HG03460 (cell line): ENCODE measurements around the gene GGA1.
"Not testable (repeated sequence)": the region's sequence is repeated elsewhere in the genome, so short reads cannot be mapped to it uniquely, and the experiment has no call there.

Experiments used
- ATAC-seq: cut with Tn5 transposase; IDR thresholded peaks from one replicate; pipeline ENCODE4 v1.9.1; 2021; ENCODE audit not compliant: unreplicated experiment

The GGA1 gene

DNA sequence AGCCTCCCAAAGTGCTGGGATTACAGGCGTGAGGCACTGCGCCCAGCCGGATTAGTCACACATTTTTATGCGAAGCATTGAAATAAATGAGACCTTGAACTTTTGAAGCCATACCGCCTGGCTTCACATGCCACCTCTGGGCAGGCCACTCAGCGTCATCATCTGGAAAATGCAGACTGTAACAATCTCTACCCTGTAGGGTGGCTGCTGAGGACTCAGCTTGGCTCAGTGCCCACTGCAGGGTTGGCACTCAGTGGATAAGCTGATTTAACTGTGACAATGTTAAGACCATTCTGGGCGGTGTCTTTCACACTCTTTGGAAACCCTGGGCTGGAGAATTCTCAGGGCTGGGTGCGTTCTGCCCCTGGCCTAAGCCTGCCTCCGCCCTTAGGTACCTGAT lies 39.3 kb downstream of the GGA1 start:
- no peak for ATAC-seq

DNA sequence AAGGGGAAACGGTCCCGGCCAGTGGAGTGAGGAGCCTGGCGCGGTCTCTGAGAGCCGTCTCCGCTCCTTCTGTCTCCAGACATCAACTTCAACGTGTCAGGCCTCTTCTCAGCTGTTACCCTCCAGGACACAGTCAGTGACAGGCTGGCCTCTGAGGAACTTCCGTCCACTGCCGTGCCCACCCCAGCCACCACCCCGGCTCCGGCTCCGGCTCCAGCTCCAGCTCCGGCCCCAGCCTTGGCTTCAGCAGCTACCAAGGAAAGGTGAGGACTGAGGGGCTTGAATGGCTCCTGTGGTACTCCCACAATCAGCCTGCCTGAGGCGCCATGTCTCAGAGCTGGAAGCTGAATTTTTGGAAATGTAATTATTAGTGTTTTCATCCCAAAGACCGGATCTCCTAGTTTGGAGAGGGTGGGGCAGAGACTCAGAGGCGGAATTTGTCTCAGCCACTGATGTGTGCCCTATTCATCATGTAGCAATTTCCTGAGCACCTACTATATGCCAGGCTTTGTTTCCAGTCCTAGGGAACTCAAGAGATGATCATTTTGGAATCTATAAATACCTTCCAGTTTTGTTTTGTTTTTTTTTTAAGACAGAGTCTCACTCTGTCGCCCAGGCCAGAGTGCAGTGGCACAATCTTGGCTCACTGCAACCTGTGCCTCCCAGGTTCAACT lies 42.0 kb downstream of the GGA1 start:
- ATAC-seq = no peak

DNA sequence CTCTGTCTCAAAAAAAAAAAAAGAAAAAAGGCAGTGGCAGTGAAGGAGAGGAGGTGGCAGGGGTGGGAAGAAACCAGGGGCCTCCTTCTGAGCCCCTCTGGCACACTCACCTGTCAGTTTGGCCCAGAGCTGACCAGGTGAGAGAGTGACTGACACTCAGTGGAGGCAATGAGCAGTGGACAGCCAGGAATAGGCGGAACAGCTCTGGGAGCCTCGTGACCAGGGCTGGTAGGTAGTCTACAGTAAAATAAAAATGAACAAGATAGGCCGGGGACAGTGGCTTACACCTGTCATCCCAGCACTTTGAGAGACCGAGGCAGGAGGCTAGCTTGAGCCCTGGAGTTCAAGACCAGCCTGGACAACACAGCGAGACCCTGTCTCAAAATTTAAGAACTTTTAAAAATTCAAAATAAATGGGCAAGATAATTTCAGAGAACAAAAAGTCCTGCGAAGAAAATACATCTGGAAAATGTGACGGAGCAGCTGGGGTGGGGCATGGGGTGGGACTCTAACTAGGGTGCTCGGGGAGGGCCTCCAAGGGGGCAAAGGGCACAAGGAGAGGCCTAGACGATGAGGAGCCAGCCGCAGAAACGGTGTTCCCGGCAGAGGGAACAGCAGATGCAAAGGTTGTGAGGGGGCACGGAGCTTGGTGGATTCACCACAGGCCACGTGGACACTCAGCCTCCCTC lies 46.1 kb downstream of the GGA1 start:
- no peak for ATAC-seq

GRCh38 chr22:37655252-37655563 lies 46.6 kb downstream of the GGA1 start:
- no peak for ATAC-seq

DNA sequence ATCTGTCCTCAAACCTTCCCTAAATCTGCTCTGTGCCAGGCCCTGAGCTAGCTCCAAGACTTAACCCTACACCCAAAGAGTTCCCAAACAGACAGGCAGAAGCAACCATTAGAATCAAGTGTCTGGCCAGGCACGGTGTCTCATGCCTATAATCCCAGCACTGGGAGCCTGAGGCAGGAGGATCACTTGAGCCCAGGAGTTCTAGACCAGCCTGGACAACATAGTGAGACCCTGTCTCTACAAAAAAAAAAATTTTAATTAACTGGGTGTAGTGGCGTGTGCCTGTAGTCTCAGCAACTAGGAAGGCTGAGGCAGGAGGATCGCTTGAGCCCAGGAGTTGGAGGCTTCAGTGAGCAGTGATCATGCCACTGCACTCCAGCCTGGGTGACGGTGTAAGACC lies 47.9 kb downstream of the GGA1 start:
- ATAC-seq = not testable (repeated sequence)

DNA sequence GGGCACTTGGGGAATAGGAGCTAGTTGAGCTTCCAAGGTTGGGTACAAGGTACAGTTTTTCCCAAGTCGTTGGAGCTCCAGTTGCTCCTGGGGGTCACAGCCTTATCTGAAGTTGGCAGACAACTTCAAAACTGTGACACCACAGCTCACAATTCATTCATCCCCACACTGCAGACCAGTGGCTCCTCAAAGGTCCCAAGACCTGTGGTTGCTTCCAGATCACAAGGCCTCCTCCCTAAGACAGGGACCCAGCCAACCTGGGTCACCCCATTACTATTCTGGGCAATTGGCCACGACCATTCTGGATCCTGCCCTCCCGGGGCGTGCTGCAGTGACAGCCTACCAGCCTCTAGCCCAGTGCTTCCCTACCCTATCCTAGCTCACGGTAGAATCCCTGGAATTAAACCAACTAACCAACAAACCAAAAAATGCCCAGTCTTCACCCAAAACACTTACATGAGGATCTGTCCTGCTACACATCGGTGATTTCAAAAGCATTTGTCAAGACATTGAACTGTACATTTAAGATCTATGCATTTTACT lies 49.0 kb downstream of the GGA1 start:
- no peak for ATAC-seq

DNA sequence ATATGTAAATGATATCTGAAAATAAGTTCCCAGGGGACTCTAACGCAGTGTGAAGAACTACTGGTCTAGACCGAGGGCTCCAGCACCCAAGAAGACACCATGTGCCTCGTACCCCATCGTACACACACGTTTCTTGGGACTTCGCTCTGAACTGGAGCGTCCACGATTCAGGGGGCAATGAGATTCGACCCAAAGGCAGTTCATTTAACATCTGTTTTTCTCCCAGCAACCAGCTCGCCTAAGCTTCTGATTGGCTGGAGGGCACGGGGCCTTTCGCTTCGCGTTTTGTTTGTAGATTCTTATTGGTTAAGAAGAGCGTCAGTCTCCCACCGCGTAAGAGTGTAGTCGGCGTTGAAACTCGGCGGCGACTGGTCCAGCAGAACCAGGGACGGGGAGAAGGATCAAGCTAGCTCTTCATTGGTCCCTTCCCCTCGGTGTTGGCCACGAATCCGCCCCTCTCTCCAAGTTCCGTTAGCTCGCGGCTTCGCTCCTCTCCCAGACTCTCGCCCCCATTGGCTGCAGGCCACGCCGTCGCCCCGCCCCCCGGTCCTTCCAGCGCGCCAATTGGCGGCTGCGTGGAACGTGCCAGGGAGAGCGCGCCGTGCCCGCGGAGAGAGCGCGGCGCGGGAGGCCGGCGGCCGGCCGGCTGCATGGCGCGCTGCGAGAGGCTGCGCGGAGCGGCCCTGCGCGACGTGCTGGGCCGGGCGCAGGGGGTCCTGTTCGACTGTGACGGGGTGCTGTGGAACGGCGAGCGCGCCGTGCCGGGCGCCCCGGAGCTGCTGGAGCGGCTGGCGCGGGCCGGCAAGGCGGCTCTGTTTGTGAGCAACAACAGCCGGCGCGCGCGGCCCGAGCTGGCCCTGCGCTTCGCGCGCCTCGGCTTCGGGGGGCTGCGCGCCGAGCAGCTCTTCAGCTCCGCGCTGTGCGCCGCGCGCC lies 49.8 kb downstream of the GGA1 start, which contains the start of gene PDXP:
TSS of gene PDXP (plus strand) at position 591 of the 933 bp plus-strand sequence. CDS start at position 651, 60 bp downstream.
- ATAC-seq = peak; percentile 81

DNA sequence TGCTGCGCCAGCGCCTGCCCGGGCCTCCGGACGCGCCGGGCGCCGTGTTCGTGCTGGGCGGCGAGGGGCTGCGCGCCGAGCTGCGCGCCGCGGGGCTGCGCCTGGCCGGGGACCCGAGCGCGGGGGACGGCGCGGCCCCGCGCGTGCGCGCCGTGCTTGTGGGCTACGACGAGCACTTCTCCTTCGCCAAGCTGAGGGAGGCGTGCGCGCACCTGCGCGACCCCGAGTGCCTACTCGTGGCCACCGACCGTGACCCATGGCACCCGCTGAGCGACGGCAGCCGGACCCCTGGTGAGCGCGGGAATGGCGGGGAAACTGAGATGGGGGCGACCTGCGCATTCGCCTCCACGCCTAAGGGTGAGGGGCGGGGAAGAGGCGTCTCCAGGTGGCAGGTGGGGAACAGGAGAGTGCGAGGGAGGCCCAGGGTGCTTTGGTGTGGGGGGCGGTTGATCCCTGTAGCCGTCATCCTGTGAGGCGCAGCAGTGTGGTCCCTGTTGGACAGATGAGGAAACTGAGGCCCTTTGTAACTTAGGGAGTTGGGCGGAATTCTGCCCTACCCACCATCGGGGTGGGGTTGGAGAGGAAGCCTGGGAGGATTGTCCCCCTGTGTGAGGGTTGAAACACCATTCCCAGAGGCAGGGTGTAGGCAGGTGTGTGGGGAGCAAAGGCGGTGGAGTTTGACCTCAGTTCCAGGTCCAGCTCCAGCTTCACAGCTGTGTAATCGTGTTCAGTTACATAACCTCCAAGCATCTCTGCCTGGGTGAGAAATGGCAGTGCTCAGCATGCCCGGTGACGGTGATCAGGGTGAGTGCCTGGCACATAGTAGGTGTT lies 50.6 kb downstream of the GGA1 start:
- peak; percentile 6 for ATAC-seq

- ATAC-seq = no peak
Measured at GRCh38 chr22:37659897-37660708, 51.5 kb downstream of the GGA1 start.

- ATAC-seq = no peak
Measured at GRCh38 chr22:37660709-37661045, 52.0 kb downstream of the GGA1 start.

DNA sequence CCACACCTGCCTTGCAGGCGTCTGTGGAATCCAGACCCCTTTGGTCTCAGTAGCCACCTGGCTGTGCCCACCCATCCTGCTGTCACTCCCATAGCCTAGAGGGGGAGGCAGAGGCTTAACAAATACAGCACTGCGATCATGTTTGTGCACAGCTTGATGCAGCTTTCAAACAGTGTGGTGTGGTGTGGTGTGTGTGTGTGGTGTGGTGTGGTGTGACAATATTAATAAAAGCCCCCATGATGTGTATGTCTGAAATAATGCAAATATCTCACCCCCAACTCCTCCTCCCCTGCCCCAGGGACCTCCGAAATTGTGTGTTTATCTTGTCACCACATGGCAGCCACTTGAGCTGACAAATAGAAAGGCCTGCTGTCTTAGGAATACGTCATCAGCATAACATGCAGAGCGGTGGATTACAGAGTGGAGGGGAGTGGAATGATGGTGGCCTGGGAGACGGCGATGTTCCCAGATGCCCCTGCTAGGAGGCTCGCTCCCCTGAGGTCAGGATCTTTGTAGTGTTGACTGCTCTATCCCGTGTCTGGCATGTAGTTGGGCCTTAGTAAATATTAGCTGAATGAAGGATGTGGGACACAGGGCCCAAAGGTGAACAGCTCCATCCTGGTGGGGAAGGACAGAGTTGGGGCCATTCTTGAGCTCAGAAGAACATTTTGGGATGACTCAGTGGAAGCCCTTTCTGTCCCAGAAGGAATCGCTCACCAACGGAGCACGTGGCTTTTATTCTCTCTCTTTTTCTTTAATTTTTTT lies 52.7 kb downstream of the GGA1 start:
- no peak for ATAC-seq

DNA sequence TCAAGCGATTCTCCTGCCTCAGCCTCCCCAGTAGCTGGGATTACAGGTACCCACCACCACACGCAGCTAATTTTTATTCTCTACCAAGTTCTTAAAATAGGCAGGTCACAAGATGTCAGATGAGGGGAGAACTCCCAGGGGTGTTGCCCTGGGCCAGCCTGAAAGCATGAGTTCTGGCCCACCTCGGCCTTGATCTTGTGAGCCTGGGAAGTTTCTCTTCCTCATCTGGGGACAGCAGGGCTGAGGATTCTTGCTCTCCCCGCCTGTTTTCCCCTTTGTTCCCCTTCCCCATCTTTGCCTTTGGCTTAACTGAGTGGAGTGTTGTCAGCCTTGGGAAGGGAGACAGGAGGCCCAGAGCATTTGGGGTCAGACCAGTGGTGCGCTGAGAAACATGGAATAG lies 53.4 kb downstream of the GGA1 start:
- no peak for ATAC-seq

DNA sequence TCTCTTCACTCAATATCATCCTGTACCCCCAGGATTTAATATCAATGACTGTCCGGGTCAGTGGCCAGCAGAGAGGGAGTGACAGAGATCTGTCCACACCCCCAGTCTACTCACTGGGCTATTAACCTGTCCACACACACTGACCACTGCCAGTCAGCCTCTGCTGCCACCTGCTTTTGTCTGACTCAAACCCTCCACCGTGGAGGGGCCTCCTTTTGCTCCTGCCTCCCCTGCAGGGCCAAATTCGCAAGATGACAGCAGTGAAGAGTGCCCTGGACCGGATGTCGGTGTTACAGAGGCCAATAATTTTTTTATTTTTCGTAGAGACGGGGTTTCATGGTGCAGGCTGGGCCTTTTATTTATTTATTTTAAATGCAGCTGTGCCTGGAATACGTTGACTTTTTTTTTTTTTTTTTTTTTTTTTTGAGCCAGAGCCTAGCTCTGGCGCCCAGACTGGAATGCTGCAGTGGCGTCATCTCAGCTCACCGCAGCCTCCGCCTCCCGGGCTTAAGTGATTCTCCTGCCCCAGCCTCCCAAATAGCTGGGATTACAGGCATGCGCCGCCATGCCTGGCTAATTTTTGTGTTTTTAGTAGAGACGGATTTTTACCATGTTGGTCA lies 55.0 kb downstream of the GGA1 start:
- ATAC-seq = no peak

- no peak for ATAC-seq
Measured at GRCh38 chr22:37664249-37665101, 55.8 kb downstream of the GGA1 start.

DNA sequence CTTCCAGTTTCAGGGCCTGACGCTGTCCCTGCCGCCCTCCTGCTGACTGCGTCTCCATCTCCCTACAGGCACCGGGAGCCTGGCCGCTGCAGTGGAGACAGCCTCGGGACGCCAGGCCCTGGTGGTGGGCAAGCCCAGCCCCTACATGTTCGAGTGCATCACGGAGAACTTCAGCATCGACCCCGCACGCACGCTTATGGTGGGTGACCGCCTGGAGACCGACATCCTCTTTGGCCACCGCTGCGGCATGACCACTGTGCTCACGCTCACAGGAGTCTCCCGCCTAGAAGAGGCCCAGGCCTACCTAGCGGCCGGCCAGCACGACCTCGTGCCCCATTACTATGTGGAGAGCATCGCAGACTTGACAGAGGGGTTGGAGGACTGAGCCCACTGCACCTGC lies 56.9 kb downstream of the GGA1 start:
- ATAC-seq = no peak

DNA sequence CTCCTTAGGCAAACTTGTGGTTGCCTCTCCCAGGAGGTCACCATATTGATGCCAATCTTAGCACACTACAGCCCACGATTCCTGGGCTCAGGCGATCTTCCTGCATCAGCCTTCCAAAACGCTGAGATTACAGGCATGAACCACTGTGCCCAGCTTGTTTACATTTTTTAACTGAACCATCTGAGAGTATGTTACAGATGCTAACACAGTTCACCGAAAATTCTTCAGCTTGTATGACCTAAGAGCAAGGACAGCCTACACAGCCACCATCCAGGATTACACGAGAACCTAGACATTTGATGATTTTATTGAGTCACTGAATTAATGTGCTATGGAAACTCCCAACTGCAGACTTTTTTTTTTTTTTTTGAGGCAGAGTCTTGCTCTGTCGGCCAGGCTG lies 61.0 kb downstream of the GGA1 start:
- ATAC-seq = no peak

- ATAC-seq = no peak
Measured at GRCh38 chr22:37672206-37672919, 63.7 kb downstream of the GGA1 start.
